Osteoblast (primary cell): ENCODE measurements around the gene ABCC3. TPM values are rescaled to one million over a fixed set of nuclear protein-coding genes. Genes with fewer than 3 reads are reported as not detected.

Source experiments
- DNase-seq: peaks from one replicate; pipeline ENCODE4 v3.0.0; 2011; ENCODE audit warnings: low spot score, mixed read lengths; ENCODE audit not compliant: insufficient read length; ENCODE audit errors: missing footprints
- H2AFZ ChIP-seq: 2 replicates; pipeline ENCODE4 v1.6.0; 2011; ENCODE audit warnings: mild to moderate bottlenecking, low read length
- H3K27ac ChIP-seq: 2 replicates; pipeline ENCODE4 v1.5.1; 2011; ENCODE audit warnings: mild to moderate bottlenecking, low read depth, low read length, moderate library complexity
- H3K27me3 ChIP-seq: 2 replicates; pipeline ENCODE4 v1.6.0; 2012; ENCODE audit warnings: mild to moderate bottlenecking, control low read depth, inconsistent platforms, low read length, moderate library complexity; ENCODE audit not compliant: insufficient read depth
- H3K36me3 ChIP-seq: 2 replicates; pipeline ENCODE4 v1.5.1; 2011; ENCODE audit warnings: mild to moderate bottlenecking, low read length, control low read depth, moderate library complexity; ENCODE audit not compliant: insufficient read depth
- H3K4me1 ChIP-seq: 2 replicates; pipeline ENCODE4 v1.5.1; 2011; ENCODE audit warnings: mild to moderate bottlenecking, low read length, control low read depth, moderate library complexity; ENCODE audit not compliant: insufficient read depth
- H3K4me2 ChIP-seq: 2 replicates; pipeline ENCODE4 v1.6.0; 2011; ENCODE audit warnings: mild to moderate bottlenecking, low read length; ENCODE audit not compliant: insufficient read depth
- H3K4me3 ChIP-seq: fragments of 200-600 bp; sonication (generic); 3 replicates; pipeline ENCODE4 v1.5.1; 2012; ENCODE audit warnings: mild to moderate bottlenecking, low read length, inconsistent platforms; ENCODE audit not compliant: insufficient read depth
- H3K79me2 ChIP-seq: 2 replicates; pipeline ENCODE4 v1.6.0; 2012; ENCODE audit warnings: mild to moderate bottlenecking, low read length, control low read depth, inconsistent platforms; ENCODE audit not compliant: insufficient read depth
- H3K9me3 ChIP-seq: 2 replicates; pipeline ENCODE4 v1.5.1; 2011; ENCODE audit warnings: low read depth, low read length, control low read depth
- H4K20me1 ChIP-seq: 2 replicates; pipeline ENCODE4 v1.6.0; 2012; ENCODE audit warnings: mild to moderate bottlenecking, low read length, control low read depth; ENCODE audit not compliant: insufficient read depth
- CTCF ChIP-seq: IDR thresholded peaks from 2 replicates; pipeline ENCODE4 v1.5.1; 2011; ENCODE audit warnings: mild to moderate bottlenecking, low read depth, low read length, moderate library complexity; ENCODE audit errors: extremely low read depth
- total RNA-seq: library from RNA; depleted of rRNA; stranded (reverse); fragments of >200 nt; gene quantifications from 2 replicates; pipeline ENCODE4 v1.2.3, GENCODE V29; 2012

Gene ABCC3
- total RNA-seq, 1 donor = 28.6 TPM

- TF ChIP-seq CTCF = no peak
- no peak overlapping the region for H3K4me2 ChIP-seq
- no peak for DNase-seq
- no peaks in the 10 kb centered on the region for H4K20me1 ChIP-seq
- no peak overlapping the region for H3K27ac ChIP-seq
- no peak overlapping the region for H2AFZ ChIP-seq
- no peaks in the 10 kb centered on the region for H3K9me3 ChIP-seq
- peaks cover 11% of the 10 kb centered on the region for H3K4me1 ChIP-seq
- no peaks in the 10 kb centered on the region for H3K79me2 ChIP-seq
- peaks cover 5% of the 10 kb centered on the region for H3K36me3 ChIP-seq
- no peaks in the 10 kb centered on the region for H3K27me3 ChIP-seq
- H3K4me3 ChIP-seq = no peak overlapping the region
Measured at GRCh38 chr17:50675627-50676026, 40.9 kb downstream of the ABCC3 start.

- Histone ChIP-seq H3K4me3 (no peak overlapping the region), H2AFZ (no peak overlapping the region), H3K9me3 (no peaks in the 10 kb centered on the region), H3K36me3 (peaks cover 5% of the 10 kb centered on the region), H3K4me1 (peaks cover 12% of the 10 kb centered on the region), H3K27me3 (no peaks in the 10 kb centered on the region), H3K79me2 (no peaks in the 10 kb centered on the region), H4K20me1 (no peaks in the 10 kb centered on the region), H3K4me2 (no peak overlapping the region), H3K27ac (no peak overlapping the region)
- no peak for TF ChIP-seq CTCF
- DNase-seq = no peak
Measured at GRCh38 chr17:50676065-50676975, 41.6 kb downstream of the ABCC3 start.

GRCh38 chr17:50677851-50678375, 43.2 kb downstream of the ABCC3 start:
- Histone ChIP-seq H3K9me3 (no peaks in the 10 kb centered on the region), H3K79me2 (no peaks in the 10 kb centered on the region), H3K27me3 (no peaks in the 10 kb centered on the region), H3K4me3 (no peak overlapping the region), H3K36me3 (peaks cover 5% of the 10 kb centered on the region), H3K4me1 (peaks cover 10% of the 10 kb centered on the region), H3K4me2 (no peak overlapping the region), H4K20me1 (no peaks in the 10 kb centered on the region), H3K27ac (no peak overlapping the region), H2AFZ (no peak overlapping the region)
- no peak for TF ChIP-seq CTCF
- DNase-seq = no peak

- no peaks in the 10 kb centered on the region for H3K27me3 ChIP-seq
- DNase-seq = no peak
- no peak overlapping the region for H3K4me2 ChIP-seq
- H3K4me3 ChIP-seq = no peak overlapping the region
- no peaks in the 10 kb centered on the region for H3K79me2 ChIP-seq
- no peaks in the 10 kb centered on the region for H3K9me3 ChIP-seq
- H4K20me1 ChIP-seq = no peaks in the 10 kb centered on the region
- H3K27ac ChIP-seq = no peak overlapping the region
- H3K4me1 ChIP-seq = peaks cover 10% of the 10 kb centered on the region
- H2AFZ ChIP-seq = no peak overlapping the region
- H3K36me3 ChIP-seq = peaks cover 5% of the 10 kb centered on the region
- TF ChIP-seq CTCF = no peak
Measured at GRCh38 chr17:50679008-50679544, 44.4 kb downstream of the ABCC3 start.
